GM04503 (cell line): ENCODE results near the gene PTPRN2.

ENCODE experiments used
- DNase-seq: peaks from one replicate; pipeline ENCODE4 v3.0.0-alpha.2; 2012; ENCODE audit warnings: low read depth

PTPRN2 gene

DNA sequence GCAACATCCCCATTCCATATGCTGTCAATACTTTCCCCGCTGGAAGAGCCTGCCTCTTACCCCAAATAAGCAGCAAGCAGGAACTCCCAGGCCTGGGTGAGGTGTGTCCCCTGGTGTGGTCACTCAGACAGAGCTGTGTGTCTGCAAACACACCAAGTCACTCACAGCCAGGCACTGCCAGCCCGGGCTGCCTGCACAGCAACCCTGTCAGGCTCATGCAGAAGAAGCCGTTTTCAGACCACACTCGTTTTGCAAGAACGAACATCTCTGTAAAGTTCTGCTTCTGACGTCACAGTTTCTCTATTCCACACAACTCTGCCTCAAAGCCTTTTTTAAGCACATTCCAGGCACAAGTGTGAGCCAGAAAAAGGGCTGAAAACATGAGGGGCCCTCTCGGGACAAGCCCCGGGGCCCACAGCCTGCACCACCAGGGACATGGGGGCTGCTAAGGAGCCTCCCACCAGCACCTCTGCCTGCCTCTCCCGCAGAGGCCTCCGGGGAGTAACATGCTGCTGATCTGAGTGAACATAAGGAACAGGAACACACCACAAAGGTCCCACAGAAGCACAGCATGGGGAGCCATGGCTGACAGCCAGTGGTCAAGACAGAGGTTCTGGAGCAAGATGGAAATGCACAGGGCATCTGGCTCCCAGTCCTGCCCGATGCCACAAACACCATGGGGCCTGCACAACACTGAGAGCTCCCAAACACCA is 11.4 kb downstream of the PTPRN2 start:
- no peak for DNase-seq

DNA sequence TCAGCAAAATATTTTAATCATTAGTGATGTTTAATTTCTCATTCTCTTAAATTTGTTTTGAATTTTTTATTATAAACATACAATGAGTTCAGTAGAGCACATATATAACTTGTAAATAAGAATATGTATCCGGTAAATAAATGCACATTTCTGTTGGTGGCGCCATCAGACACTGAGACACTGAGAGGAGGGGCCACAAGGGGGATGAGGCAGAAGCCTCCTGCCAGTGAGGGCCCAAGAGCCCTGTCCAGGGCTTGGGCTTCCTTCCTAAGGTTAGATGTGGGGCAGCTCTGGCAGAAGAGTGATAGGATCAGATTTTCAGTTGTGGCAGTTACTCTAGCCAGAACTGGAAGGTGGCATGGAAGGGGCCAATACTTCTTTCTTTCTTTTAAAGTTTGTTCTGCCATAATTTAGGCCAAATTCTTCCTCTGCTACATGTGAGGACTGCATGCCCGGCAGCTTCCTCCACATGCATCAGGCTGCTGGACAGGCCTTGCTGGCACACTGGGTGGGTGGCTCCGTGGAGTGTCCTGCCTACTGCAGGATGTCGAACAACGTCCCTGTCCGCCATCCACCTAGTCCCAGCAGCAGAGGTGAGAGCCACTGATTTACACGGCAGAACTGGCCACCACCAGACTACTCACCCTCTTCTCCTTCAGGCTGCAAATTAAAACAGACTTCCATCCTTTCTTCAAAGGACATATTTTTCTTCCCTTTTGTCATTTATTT is 13.2 kb downstream of the PTPRN2 start:
- DNase-seq: no peak

DNA sequence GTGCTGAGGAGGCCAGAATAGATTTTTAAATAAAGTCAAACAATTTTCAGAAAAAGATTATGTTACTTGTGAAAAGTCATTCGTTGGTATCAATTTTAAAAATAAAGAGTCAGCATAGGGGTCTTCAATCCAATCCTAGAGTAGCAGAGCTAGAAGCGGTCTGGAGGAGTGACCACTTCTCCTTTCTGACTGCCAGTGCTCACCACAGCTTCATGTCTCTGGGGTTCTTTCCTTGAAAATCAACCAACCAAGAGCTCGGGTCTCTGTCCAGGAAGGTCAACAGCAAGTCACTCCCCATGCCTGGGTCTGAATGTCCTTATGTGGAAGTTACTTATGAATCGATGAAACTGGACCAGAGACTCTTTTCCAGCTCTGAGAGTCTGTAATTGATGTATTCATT is 14.3 kb downstream of the PTPRN2 start:
- DNase-seq: no peak

DNA sequence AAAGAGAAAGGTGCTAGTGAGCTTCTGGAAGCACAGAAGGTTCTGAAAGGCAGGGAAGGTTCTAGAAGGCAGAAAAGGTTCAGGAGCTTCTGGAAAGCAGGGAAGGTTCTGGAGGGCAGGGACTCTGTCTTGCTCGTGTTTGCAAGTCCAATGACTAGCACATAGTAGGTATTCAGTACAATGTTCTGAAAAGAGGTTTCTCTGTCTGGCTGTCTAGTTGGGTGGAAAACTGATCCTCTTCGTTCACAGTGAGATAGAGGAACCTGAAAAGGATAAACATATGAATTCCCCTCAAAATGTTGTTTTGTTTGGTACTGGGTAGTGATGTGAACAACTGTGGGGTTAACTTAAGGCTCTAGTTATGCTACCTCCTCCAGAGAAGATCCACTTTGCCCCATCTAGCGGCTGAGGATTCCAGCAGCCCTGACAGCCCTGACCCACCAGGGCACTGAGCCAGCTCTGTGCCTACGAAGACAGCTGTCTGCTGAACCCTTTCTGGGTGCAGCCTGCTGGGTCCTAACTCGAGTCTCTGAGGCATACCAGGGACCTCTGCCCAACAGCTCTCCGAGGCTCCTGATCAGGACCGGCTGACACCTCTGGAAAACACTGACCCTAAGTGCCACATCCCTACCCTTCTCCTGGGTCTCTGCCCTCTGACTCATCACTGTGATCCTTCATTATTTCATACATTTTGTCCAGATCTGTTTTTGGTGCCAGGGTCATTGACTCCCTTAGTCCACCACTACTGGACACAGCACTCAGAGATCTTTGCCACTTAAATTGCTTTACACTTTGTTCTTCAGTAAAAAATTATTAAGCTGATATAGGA is 15.4 kb downstream of the PTPRN2 start:
- DNase-seq: no peak

DNA sequence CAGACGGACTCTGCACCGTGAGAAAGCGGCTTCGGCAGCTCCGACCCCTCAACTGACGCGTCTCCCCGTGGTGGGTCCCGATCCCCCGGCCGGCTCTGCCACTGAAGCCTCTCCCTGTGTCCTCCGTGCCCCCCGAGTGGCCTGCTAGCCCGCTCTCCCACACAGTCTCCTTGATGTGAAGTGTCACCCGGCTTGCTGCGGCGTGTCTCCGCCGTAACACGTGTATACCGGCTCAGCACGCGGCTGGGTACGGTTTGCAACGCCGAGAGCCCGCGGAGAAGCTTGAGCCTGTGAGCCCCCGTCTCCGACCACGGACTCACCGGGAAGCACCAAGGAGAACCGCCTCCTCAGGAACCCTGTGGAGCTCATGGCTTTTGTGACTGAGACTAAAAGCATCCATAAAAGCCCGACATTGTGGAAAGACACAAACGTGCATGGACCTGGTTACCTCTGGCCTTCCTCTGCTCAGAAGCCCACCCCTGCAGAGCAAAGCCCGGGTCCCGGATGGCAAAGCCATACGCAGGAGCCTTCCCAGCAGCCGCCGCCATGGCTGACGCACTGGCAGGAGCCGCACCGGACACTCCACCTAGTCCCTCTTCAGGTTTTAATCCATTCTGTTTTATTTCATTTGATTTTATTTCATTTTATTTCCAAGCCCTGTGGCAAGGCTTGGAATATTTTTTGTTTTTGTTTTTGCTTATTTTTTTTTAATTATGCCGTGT is 17.0 kb downstream of the PTPRN2 start:
- DNase-seq: no peak

DNA sequence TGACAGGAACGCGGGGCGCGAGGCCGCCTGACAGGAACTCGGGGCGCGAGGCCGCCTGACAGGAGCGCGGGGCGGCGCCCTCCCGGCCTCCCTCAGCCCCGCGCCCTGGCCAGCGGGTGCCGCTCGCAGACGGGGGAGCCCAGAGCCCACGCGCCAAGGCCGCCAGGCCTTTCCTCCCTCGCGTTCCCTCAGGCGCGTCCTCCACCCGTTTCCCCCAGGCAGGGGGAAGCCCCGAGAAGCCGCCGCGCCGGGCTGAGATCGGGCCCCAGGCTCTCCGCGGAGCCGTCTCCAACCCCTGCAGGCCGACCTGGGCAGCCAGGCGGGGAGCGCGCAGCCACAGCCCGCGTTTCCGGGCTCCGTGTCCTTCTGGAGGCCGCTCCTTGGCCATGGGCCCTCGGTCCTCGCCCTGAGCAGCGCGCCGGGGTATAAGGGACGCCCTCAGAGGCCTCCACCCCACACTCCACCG is 17.7 kb downstream of the PTPRN2 start:
- DNase-seq: no peak

DNA sequence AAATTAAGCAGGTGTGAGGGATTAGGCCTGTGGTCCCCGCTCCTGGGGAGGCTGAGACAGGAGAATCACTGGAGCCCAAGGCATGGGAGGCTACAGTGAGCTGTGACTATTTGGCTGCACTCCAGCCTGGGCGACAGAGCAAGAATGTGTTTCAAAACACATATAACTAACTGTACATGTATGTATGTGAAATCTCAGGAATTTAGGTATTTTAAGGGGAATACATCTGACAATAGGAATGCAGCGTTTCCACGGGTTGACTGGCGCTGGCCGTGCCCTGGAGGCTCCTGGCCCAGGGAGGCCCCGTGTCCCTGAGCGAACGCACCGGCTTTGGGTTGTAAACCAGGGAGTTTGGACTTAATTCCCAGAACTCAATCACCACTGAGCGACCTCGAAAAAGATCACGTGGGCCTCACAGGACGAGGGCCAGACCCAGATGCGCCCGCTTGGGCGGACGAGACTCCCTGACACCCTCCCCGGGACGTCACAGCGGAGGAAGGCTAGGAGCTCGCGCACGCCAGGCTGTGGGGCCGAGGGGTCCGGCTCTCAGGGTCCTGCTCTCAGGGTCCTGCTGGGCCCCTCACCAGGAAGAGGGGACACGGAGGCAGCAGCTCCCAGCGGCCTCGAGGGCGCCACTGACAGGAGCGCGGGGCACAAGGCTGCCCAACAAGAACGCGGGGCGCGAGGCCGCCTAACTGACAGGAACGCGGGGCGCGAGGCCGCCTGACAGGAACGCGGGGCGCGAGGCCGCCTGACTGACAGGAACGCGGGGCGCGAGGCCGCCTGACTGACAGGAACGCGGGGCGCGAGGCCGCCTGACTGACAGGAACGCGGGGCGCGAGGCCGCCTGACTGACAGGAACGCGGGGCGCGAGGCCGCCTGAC is 18.4 kb downstream of the PTPRN2 start:
- no peak for DNase-seq

DNA sequence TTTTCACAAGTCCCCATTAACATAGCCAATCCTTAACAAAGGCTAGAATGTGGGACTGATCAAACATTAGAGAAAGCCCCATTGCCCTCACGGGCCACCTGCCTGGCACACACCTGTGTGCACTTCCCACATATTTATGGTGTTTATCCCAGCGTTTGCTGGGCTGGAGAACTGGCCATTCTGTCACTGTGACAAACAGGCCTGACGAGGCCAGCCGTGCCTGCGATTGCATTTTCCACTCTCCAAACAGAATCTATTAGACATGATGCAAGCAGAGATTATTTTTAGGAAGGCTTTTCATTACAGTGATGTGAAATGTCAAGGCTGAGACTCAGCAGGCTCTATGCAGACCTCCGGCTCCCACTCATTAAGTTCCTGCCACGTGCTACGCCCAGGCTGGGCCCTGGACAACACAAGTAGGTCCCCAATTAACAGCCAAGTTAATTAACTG is 20.4 kb downstream of the PTPRN2 start:
- DNase-seq: no peak

DNA sequence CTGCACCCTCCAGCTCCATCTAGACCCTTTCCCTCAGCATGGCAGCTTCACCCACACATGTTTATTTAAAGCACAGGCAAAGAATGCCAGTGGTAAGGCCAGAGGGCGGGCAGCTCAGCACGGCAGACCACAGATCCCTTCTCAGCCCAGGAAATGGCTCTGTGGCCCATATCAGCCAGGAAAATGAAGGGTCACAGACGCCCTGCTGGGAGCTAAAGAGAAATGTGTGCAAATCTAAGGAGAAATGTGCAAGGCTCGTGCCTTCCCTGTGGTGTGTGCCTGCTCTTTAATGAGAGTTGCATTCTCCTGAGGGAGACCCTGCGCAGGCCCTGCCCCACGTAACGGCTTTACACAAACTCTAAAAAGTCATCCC is 23.0 kb downstream of the PTPRN2 start:
- no peak for DNase-seq

DNA sequence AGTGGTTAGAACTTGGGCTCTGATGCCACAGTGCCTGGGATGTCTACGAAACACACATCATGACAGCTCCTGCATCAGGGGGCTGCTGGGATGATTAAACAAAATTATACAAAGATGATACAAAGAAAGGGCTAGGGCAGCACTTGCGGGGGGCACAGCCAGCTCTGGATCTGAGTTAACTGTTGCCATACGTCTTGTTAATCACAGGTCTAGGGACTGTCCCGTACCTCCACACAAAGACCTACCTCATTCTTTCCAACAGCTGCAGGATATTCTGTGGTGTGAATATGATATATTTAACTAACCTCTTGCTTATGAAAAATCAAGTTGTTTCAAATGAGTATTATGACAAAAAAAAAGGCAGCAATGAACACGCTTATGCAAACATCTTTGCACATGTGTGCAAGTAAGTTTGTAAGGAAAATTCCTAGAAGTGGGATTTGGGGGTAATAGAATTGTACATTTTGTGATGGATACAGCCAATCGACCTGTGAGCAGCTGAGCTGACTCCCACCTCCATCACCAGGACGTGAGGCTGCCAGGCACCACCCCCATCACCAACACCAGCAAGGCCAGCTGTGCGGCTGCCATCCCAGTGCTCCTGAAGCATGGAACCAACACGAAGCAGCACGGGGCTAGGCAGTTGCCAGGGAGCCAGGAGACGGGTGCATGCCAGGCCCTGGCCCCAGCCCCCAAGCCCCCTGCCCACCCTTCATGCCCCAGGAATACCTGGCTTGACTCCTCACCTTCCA is 23.5 kb downstream of the PTPRN2 start:
- no peak for DNase-seq

DNA sequence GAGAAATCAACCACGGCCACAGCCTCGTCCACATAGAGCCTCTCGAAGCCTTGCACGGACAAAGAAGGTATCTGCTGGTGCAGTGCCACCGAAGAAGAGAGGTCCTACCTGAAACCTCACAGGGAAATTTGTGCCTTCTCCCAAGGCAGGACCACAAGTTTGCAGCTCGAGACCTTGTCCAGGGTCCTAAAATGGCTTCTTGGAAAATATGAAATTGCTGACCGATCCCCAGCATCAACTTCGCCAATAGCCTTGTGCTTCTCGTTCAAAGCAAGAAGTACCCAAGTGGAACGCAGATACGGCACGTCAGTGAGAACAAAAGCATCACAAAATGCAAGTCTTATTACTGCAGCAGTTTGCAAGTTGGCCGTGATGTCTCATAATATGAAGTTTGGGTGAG is 24.6 kb downstream of the PTPRN2 start:
- DNase-seq: no peak

DNA sequence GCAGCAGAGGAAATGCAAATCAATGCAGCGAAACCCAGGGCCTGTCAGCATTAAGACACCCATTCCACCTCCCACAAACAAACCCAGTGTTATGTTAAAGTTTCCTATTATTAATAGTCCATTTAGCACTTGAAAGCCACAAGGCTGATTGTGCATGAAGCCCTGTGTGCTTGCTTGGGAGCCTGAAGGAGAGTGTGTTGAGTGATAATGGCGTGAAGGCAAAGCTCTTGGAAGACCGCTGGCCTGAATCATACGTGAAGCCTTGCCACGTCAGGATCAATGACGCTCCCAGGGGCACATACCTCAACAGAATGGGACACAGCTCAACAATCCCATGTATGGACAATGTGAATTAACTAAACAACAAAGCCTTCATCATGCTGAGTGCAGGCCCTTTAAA is 25.1 kb downstream of the PTPRN2 start:
- DNase-seq: no peak

DNA sequence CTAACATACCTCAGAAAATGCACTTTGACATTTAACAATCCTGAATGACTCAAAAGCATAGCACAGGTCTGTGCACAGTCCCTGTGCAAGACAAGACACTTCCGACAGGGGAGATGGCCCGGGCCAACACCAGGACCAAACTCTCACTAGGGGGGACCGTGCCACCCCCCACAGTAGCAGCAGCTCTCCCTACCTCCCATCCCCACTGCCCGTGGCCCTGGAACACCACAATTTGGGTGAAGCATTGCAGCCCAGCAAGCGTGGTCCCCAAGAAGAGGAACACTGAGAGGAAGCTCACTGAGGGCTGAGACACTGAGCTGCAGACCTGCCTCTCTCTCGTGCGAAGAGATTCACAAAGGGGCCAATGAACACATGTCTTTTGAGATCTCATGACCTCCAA is 26.0 kb downstream of the PTPRN2 start:
- DNase-seq: no peak

DNA sequence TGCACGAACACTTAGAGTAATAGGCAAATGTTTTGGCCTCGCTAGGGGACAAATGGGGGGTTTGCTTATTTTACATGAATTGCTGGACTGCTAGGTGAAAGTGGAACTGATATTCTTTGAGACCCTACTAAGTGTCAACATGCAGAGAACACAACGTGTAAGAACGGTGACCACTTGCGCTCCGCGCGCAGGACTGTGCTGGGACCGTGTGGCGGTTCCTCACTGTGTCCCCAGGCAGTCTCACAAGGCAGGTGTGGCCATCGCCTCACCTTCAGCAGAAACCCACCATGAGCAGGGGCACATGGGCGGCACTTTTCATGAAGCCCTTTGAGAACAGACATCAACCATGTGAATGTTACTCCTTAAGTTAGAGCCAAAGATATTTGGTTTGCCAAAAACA is 27.2 kb downstream of the PTPRN2 start:
- DNase-seq: no peak

DNA sequence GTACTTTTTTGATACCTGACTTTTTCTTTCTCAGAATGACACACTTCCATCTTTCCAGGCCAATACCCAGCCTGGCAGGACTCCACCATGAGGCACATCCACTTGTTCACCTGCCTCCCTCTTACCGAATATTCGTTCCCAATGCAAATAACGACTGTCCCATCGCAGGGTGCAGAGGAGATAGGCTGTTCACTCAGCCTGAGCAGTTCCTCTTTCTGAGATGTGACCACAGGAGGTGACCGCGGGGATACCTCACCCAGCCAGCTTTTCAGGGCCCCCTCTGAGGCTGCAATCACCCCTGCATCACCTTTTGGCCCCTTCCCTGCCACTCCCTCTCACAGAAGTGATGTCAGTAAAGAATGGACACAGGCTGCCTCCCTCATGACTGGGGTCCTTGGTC is 28.3 kb downstream of the PTPRN2 start:
- no peak for DNase-seq

DNA sequence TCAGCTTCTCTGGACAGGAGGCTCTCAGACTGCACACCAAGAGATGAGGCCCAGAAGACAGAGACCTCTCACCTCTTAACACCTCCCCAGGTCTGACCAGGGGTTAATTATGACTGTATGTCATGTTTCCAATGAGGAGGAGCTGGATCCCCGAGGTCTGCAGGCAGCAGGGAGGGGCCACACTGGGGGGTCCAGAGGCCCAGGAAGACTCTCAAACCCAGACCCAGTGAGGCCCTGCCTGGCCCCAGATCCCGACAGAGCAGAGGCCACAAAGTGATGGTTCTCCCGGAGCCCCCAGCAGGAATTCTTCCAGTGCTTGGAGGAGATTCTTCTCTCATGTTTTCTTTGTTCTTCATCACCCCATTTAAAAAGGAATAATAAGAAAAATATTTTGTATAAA is 28.8 kb downstream of the PTPRN2 start:
- no peak for DNase-seq

DNA sequence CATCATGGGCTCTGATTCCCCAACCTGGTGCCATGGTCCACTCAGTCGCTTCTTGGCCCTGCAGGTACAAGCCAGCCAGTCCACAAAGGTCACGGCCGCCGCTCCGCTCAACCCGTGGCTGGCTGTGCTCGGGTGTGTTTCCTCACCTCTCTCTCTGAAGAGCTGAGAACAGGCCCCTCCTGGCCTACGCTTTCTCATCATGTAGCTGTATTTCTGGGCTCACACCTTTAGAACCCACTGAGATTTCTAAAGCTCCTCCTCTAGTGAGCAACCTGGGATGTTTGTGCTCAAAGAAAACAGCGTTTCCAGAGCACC is 30.2 kb downstream of the PTPRN2 start:
- no peak for DNase-seq

DNA sequence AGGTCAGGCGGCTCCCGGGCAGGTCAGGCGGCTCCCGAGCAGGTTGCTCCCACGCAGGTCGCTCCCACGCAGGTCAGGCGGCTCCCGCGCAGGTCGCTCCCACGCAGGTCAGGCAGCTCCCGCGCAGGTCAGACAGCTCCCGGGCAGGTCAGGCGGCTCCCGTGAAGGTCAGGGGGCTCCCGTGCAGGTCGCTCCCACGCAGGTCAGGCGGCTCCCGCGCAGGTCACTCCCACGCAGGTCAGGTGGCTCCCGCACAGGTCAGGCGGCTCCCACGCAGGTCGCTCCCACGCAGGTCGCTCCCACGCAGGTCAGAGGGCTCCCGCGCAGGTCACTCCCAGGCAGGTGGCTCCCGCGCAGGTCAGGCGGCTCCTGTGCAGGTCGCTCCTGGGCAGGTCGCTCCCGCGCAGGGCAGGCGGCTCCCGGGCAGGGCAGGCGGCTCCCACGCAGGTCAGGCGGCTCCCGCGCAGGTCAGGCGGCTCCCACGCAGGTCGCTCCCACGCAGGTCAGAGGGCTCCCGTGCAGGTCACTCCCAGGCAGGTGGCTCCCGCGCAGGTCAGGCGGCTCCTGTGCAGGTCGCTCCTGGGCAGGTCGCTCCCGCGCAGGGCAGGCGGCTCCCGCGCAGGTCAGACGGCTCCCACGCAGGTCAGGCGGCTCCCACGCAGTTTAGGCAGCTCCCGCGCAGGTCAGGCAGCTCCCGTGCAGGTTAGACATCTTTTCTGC is 30.7 kb downstream of the PTPRN2 start:
- DNase-seq: no peak

DNA sequence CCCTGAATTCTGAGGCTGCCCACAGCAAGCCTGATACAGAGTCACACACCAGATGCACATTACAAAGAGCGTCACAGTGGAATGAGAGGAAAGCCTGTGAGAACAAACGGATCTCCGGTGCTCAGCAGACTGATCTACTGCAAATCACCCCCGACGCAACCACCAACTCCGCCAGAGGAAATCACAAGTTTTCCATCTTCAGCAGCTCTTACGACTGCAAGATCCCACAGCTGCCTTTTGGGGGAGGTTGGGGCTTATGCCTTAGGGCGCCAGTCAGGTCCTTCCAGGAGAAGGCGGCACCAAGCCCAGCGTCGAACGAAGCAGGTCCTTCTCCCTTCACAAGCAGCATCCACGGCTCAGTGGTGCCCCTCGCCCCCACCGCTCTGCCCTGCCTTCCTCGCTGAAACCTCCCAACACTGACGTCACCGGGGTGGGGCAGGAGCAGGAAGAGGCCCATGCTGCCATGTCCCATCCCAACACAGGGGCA is 32.5 kb downstream of the PTPRN2 start:
- DNase-seq: no peak
